GM18907 (cell line): ENCODE measurements around the gene ZNF783.
A peak's percentile ranks its signal among the peaks of the same experiment; 100 is the strongest.
"Not testable (repeated sequence)": the region's sequence is repeated elsewhere in the genome, so short reads cannot be mapped to it uniquely, and the experiment has no call there.

Experiments
- ATAC-seq: cut with Tn5 transposase; IDR thresholded peaks from one replicate; pipeline ENCODE4 v1.9.1; 2021; ENCODE audit warnings: mild to moderate bottlenecking, moderate library complexity; ENCODE audit not compliant: unreplicated experiment

ZNF783 gene

GRCh38 chr7:149239345-149240143, 22.5 kb upstream of the ZNF783 start, which contains the start of gene ZNF212:
TSS of gene ZNF212 (plus strand) at chr7:149239651. CDS start at chr7:149239779, 128 bp downstream.
- ATAC-seq = peak; percentile 100

GRCh38 chr7:149240637-149241036, 21.4 kb upstream of the ZNF783 start:
- ATAC-seq = no peak

GRCh38 chr7:149241696-149242095, 20.3 kb upstream of the ZNF783 start:
- ATAC-seq = no peak

GRCh38 chr7:149245244-149245643, 16.8 kb upstream of the ZNF783 start:
- peak; percentile 69 for ATAC-seq

- peak; percentile 23 for ATAC-seq
Measured at GRCh38 chr7:149245744-149246143, 16.3 kb upstream of the ZNF783 start.

- ATAC-seq = no peak
Measured at GRCh38 chr7:149248777-149249176, 13.2 kb upstream of the ZNF783 start.

- not testable (repeated sequence) for ATAC-seq
Measured at GRCh38 chr7:149250151-149250550, 11.8 kb upstream of the ZNF783 start.

- not testable (repeated sequence) for ATAC-seq
Measured at GRCh38 chr7:149251518-149251917, 10.5 kb upstream of the ZNF783 start.

GRCh38 chr7:149252378-149252777, 9.6 kb upstream of the ZNF783 start:
- ATAC-seq = no peak

GRCh38 chr7:149253665-149254064, 8.3 kb upstream of the ZNF783 start:
- no peak for ATAC-seq

- ATAC-seq = no peak
Measured at GRCh38 chr7:149254181-149254858, 7.7 kb upstream of the ZNF783 start.

- ATAC-seq = no peak
Measured at GRCh38 chr7:149255174-149255573, 6.8 kb upstream of the ZNF783 start.

- ATAC-seq = no peak
Measured at GRCh38 chr7:149256568-149256967, 5.4 kb upstream of the ZNF783 start.

- no peak for ATAC-seq
Measured at GRCh38 chr7:149257146-149257545, 4.8 kb upstream of the ZNF783 start.

- peak; percentile 12 for ATAC-seq
Measured at GRCh38 chr7:149261316-149261828, 624 bp upstream of the ZNF783 start.

- ATAC-seq = no peak
Measured at GRCh38 chr7:149266451-149266850, 4.5 kb downstream of the ZNF783 start.

- ATAC-seq = no peak
Measured at GRCh38 chr7:149267733-149268132, 5.7 kb downstream of the ZNF783 start.

GRCh38 chr7:149274424-149274823, 12.4 kb downstream of the ZNF783 start:
- ATAC-seq = not testable (repeated sequence)

GRCh38 chr7:149277871-149278270, 15.9 kb downstream of the ZNF783 start:
- no peak for ATAC-seq

GRCh38 chr7:149278396-149278795, 16.4 kb downstream of the ZNF783 start:
- ATAC-seq = no peak

- ATAC-seq = no peak
Measured at GRCh38 chr7:149279111-149279743, 17.2 kb downstream of the ZNF783 start.
